Liver (tissue), 9 donors: Measurements from ENCODE around the gene PIGV. TPM values are rescaled to one million over a fixed set of nuclear protein-coding genes. Genes with fewer than 3 reads are reported as not detected.

Source experiments
- DNase-seq: peaks from one replicate; pipeline ENCODE4 v3.0.0-alpha.2; 2017; ENCODE audit warnings: low spot score
- H3K27ac ChIP-seq, 2 donors: one replicate each; pipeline ENCODE4 v1.7.0; 2013; ENCODE audit warnings: inconsistent platforms in 2 of 2, low read length in 2 of 2, control low read depth in 1 of 2, low read depth in 1 of 2, mild to moderate bottlenecking in 1 of 2
- H3K27me3 ChIP-seq, 4 donors: one replicate each; pipeline versions ENCODE4 v1.6.1 to v1.7.0; 2013; ENCODE audit warnings: low read length in 3 of 4, inconsistent platforms in 1 of 4, mild to moderate bottlenecking in 1 of 4, moderate library complexity in 1 of 4; ENCODE audit not compliant: control insufficient read depth in 4 of 4, insufficient read depth in 4 of 4
- H3K36me3 ChIP-seq, 4 donors: one replicate each; pipeline versions ENCODE4 v1.6.1 to v1.7.0; 2013; ENCODE audit warnings: low read length in 3 of 4, mild to moderate bottlenecking in 3 of 4, low read depth in 1 of 4, moderate library complexity in 1 of 4; ENCODE audit not compliant: control insufficient read depth in 4 of 4, insufficient read depth in 3 of 4
- H3K4me1 ChIP-seq, 4 donors: one replicate each; pipeline versions ENCODE4 v1.6.1 to v1.7.0; 2013; ENCODE audit warnings: low read length in 3 of 4, mild to moderate bottlenecking in 3 of 4, moderate library complexity in 1 of 4; ENCODE audit not compliant: control insufficient read depth in 4 of 4, insufficient read depth in 4 of 4
- H3K4me3 ChIP-seq, 3 donors: one replicate each; pipeline versions ENCODE4 v1.6.1 to v1.7.0; 2013; ENCODE audit warnings: low read length in 3 of 3, control low read depth in 1 of 3, low read depth in 1 of 3, mild to moderate bottlenecking in 1 of 3
- H3K9ac ChIP-seq, 2 donors: one replicate each; pipeline ENCODE4 v1.7.0; 2013; ENCODE audit warnings: low read length in 2 of 2, mild to moderate bottlenecking in 2 of 2, moderate library complexity in 2 of 2, control low read depth in 1 of 2, low read depth in 1 of 2
- H3K9me3 ChIP-seq, 4 donors: one replicate each; pipeline versions ENCODE4 v1.6.1 to v1.7.0; 2013; ENCODE audit warnings: low read length in 3 of 4; ENCODE audit not compliant: control insufficient read depth in 4 of 4
- EGR1 ChIP-seq, 2 donors: IDR thresholded peaks; 2 replicates each; pipeline ENCODE4 v1.6.1; 2016 to 2018; ENCODE audit warnings: antibody characterized with exemption in 2 of 2, low read depth in 2 of 2
- FOXA2 ChIP-seq: IDR thresholded peaks from 2 replicates; pipeline ENCODE4 v1.6.1; 2016; ENCODE audit warnings: antibody characterized with exemption
- GABPA ChIP-seq, 2 donors: IDR thresholded peaks in 1 of 2; conservative IDR thresholded peaks in 1 of 2; 2 replicates each; pipeline ENCODE4 v1.6.1; 2016; ENCODE audit warnings: antibody characterized with exemption in 2 of 2, mild to moderate bottlenecking in 1 of 2, moderate library complexity in 1 of 2
- HNF4A ChIP-seq, 2 donors: conservative IDR thresholded peaks; 2 replicates each; pipeline ENCODE4 v1.6.1; 2016; ENCODE audit warnings: antibody characterized with exemption in 2 of 2, mild to moderate bottlenecking in 2 of 2
- HNF4G ChIP-seq: IDR thresholded peaks from 2 replicates; pipeline ENCODE4 v1.6.1; 2016; ENCODE audit warnings: antibody characterized with exemption
- JUND ChIP-seq, 2 donors: IDR thresholded peaks; 2 replicates each; pipeline ENCODE4 v1.6.1; 2016; ENCODE audit warnings: antibody characterized with exemption in 2 of 2
- NR2F2 ChIP-seq: IDR thresholded peaks from 2 replicates; pipeline ENCODE4 v1.6.1; 2016; ENCODE audit warnings: antibody characterized with exemption
- RAD21 ChIP-seq, 2 donors: IDR thresholded peaks; 2 replicates each; pipeline ENCODE4 v1.6.1; 2016; ENCODE audit warnings: antibody characterized with exemption in 2 of 2, mild to moderate bottlenecking in 2 of 2
- RXRA ChIP-seq, 2 donors: IDR thresholded peaks; 2 replicates each; pipeline ENCODE4 v1.6.1; 2017 to 2018; ENCODE audit warnings: antibody characterized with exemption in 2 of 2, mild to moderate bottlenecking in 1 of 2
- SP1 ChIP-seq: IDR thresholded peaks from 2 replicates; pipeline ENCODE4 v1.6.1; 2018; ENCODE audit warnings: antibody characterized with exemption, mild to moderate bottlenecking
- TAF1 ChIP-seq: conservative IDR thresholded peaks from 2 replicates; pipeline ENCODE4 v1.6.1; 2016; ENCODE audit warnings: antibody characterized with exemption, mild to moderate bottlenecking
- YY1 ChIP-seq: IDR thresholded peaks from 2 replicates; pipeline ENCODE4 v1.6.1; 2016; ENCODE audit warnings: antibody characterized with exemption, mild to moderate bottlenecking
- WGBS: extraction: QIAGEN DNeasy Blood & Tissue Kit; methylation state at CpG from one replicate; pipeline ENCODE4 v1.1.7; 2013; 5-methylcytosine and 5-hydroxymethylcytosine counted together
- polyA plus RNA-seq, 2 donors: library from polyadenylated mRNA; stranded (reverse) in 1 of 2; unstranded in 1 of 2; fragments of 200-250 nt in 1 of 2; fragments of >200 nt in 1 of 2; fragmentation: Nextera tagmentation in 1 of 2; extraction: Ambion mirVana in 1 of 2; gene quantifications; one replicate each; pipeline versions ENCODE4 v1.2.1 to v1.2.3, GENCODE V29; 2013 to 2015
- total RNA-seq, 2 donors: library from RNA; depleted of rRNA; stranded (reverse); fragments of >200 nt; gene quantifications; one replicate each; pipeline ENCODE4 v1.2.3, GENCODE V29; 2014
- TF ChIP-seq, protein P1 (sequence below): IDR thresholded peaks from 2 replicates; pipeline ENCODE4 v1.6.1; 2016; ENCODE audit warnings: antibody characterized with exemption, mild to moderate bottlenecking
- TF ChIP-seq, protein P2 (sequence below): fragments of 150-350 bp; IDR thresholded peaks from 2 replicates; pipeline ENCODE4 v1.5.1; 2017; ENCODE audit warnings: improper control_type of control experiment, low read depth, low read length; ENCODE audit not compliant: missing input control
- TF ChIP-seq, protein P3 (sequence below): IDR thresholded peaks from 2 replicates; pipeline ENCODE4 v1.6.1; 2016; ENCODE audit warnings: antibody characterized with exemption
- TF ChIP-seq, protein P4 (sequence below): IDR thresholded peaks from 2 replicates; pipeline ENCODE4 v1.6.1; 2016; ENCODE audit warnings: antibody characterized with exemption
- donor health status: healthy.
- donor health status: healthy.
- donor health status: healthy.
- donor health status: healthy.
- donor health status: healthy.

Gene PIGV
- total and polyA plus RNA-seq, 4 donors: 13.9 to 24.3 (median 14.8) TPM

GRCh38 chr1:26745191-26745590, 42.6 kb upstream of the PIGV start:
- no peaks in the 10 kb centered on the region for H3K27me3 ChIP-seq
- no peak overlapping the region for H3K4me3 ChIP-seq
- H3K9ac ChIP-seq: no peak overlapping the region
- H3K9me3 ChIP-seq: no peaks in the 10 kb centered on the region
- WGBS: 78% methylated on average over 5 of the region's 5 CpGs
- TF ChIP-seq SP1 (no peak), TAF1 (no peak), HNF4G (no peak), FOXA2 (no peak), JUND (IDR thresholded peaks at IDR 0.05) (no peak), HNF4A (conservative IDR thresholded peaks at IDR 0.05) (no peak), YY1 (no peak), RXRA (IDR thresholded peaks at IDR 0.05) (no peak), NR2F2 (no peak), GABPA (IDR thresholded peaks at IDR 0.05 in 1 of 2, conservative IDR thresholded peaks at IDR 0.05 in 1 of 2) (no peak)
- TF ChIP-seq, protein P1, sequence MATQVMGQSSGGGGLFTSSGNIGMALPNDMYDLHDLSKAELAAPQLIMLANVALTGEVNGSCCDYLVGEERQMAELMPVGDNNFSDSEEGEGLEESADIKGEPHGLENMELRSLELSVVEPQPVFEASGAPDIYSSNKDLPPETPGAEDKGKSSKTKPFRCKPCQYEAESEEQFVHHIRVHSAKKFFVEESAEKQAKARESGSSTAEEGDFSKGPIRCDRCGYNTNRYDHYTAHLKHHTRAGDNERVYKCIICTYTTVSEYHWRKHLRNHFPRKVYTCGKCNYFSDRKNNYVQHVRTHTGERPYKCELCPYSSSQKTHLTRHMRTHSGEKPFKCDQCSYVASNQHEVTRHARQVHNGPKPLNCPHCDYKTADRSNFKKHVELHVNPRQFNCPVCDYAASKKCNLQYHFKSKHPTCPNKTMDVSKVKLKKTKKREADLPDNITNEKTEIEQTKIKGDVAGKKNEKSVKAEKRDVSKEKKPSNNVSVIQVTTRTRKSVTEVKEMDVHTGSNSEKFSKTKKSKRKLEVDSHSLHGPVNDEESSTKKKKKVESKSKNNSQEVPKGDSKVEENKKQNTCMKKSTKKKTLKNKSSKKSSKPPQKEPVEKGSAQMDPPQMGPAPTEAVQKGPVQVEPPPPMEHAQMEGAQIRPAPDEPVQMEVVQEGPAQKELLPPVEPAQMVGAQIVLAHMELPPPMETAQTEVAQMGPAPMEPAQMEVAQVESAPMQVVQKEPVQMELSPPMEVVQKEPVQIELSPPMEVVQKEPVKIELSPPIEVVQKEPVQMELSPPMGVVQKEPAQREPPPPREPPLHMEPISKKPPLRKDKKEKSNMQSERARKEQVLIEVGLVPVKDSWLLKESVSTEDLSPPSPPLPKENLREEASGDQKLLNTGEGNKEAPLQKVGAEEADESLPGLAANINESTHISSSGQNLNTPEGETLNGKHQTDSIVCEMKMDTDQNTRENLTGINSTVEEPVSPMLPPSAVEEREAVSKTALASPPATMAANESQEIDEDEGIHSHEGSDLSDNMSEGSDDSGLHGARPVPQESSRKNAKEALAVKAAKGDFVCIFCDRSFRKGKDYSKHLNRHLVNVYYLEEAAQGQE: no peak
- TF ChIP-seq, protein P2, sequence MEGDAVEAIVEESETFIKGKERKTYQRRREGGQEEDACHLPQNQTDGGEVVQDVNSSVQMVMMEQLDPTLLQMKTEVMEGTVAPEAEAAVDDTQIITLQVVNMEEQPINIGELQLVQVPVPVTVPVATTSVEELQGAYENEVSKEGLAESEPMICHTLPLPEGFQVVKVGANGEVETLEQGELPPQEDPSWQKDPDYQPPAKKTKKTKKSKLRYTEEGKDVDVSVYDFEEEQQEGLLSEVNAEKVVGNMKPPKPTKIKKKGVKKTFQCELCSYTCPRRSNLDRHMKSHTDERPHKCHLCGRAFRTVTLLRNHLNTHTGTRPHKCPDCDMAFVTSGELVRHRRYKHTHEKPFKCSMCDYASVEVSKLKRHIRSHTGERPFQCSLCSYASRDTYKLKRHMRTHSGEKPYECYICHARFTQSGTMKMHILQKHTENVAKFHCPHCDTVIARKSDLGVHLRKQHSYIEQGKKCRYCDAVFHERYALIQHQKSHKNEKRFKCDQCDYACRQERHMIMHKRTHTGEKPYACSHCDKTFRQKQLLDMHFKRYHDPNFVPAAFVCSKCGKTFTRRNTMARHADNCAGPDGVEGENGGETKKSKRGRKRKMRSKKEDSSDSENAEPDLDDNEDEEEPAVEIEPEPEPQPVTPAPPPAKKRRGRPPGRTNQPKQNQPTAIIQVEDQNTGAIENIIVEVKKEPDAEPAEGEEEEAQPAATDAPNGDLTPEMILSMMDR: no peak
- TF ChIP-seq, protein P3, sequence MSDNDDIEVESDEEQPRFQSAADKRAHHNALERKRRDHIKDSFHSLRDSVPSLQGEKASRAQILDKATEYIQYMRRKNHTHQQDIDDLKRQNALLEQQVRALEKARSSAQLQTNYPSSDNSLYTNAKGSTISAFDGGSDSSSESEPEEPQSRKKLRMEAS: no peak
- TF ChIP-seq, protein P4, sequence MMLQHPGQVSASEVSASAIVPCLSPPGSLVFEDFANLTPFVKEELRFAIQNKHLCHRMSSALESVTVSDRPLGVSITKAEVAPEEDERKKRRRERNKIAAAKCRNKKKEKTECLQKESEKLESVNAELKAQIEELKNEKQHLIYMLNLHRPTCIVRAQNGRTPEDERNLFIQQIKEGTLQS: no peak
- H3K4me1 ChIP-seq: peaks cover 4 to 22% (median 17%) of the 10 kb centered on the region in 4 donors
- peaks cover 0 to 23% (median 18%) of the 10 kb centered on the region in 4 donors for H3K36me3 ChIP-seq
- peak overlapping the region; percentile 59 to 60 for H3K27ac ChIP-seq
- no peak for DNase-seq

- Histone ChIP-seq H3K27me3 (no peaks in the 10 kb centered on the region), H3K4me1 (peaks cover 4 to 8% (median 6%) of the 10 kb centered on the region in 4 donors), H3K4me3 (no peak overlapping the region), H3K9me3 (no peaks in the 10 kb centered on the region), H3K9ac (no peak overlapping the region), H3K27ac (no peak overlapping the region), H3K36me3 (peaks cover 0 to 23% (median 17%) of the 10 kb centered on the region in 4 donors)
- TF ChIP-seq RXRA (IDR thresholded peaks at IDR 0.05): no peak
- TF ChIP-seq EGR1 (IDR thresholded peaks at IDR 0.05; ENCODE audit: low read depth in 2 of 2): no peak
- no peak for TF ChIP-seq SP1
- no peak for TF ChIP-seq RAD21 (IDR thresholded peaks at IDR 0.05)
- TF ChIP-seq, protein P1: no peak
- DNase-seq: no peak
- 93% methylated on average over 5 of the region's 5 CpGs for WGBS
These were observed 40.7 kb upstream of the PIGV start for GRCh38 chr1:26747048-26747447.
